GM21529 (cell line): ENCODE results near the gene DHX34.
A peak's percentile ranks its signal among the peaks of the same experiment; 100 is the strongest.
"Not testable (repeated sequence)": the region's sequence is repeated elsewhere in the genome, so short reads cannot be mapped to it uniquely, and the experiment has no call there.

Experiments
- ATAC-seq: cut with Tn5 transposase; IDR thresholded peaks from one replicate; pipeline ENCODE4 v1.9.1; 2021; ENCODE audit not compliant: unreplicated experiment

DHX34 gene, protein sequence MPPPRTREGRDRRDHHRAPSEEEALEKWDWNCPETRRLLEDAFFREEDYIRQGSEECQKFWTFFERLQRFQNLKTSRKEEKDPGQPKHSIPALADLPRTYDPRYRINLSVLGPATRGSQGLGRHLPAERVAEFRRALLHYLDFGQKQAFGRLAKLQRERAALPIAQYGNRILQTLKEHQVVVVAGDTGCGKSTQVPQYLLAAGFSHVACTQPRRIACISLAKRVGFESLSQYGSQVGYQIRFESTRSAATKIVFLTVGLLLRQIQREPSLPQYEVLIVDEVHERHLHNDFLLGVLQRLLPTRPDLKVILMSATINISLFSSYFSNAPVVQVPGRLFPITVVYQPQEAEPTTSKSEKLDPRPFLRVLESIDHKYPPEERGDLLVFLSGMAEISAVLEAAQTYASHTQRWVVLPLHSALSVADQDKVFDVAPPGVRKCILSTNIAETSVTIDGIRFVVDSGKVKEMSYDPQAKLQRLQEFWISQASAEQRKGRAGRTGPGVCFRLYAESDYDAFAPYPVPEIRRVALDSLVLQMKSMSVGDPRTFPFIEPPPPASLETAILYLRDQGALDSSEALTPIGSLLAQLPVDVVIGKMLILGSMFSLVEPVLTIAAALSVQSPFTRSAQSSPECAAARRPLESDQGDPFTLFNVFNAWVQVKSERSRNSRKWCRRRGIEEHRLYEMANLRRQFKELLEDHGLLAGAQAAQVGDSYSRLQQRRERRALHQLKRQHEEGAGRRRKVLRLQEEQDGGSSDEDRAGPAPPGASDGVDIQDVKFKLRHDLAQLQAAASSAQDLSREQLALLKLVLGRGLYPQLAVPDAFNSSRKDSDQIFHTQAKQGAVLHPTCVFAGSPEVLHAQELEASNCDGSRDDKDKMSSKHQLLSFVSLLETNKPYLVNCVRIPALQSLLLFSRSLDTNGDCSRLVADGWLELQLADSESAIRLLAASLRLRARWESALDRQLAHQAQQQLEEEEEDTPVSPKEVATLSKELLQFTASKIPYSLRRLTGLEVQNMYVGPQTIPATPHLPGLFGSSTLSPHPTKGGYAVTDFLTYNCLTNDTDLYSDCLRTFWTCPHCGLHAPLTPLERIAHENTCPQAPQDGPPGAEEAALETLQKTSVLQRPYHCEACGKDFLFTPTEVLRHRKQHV

GRCh38 chr19:47348819-47349795 is at the start of gene DHX34:
DHX34 (plus strand) TSS chr19:47349315; CDS start chr19:47353031, 3,716 bp downstream.
- ATAC-seq, result peak; percentile 91

GRCh38 chr19:47300867-47301266 is 48.2 kb upstream of the DHX34 start:
- not testable (repeated sequence) for ATAC-seq

DNA sequence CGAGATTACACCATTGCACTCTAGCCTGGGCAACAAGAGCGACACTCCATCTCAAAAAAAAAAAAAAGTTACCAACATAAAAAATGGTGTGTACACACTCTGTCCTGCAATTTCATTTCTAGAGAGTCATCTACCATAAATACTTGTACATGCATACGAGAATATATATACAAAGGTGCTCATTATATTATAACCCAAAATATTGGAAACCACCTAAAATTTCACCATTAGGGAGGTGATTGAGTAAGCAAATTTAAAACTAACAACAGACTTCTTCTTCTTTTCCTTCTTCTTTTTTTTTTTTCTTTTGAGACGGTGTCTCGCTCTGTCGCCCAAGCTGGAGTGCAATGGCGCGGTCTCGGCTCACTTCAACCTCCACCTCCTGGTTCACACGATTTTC is 46.9 kb upstream of the DHX34 start:
- no peak for ATAC-seq

DNA sequence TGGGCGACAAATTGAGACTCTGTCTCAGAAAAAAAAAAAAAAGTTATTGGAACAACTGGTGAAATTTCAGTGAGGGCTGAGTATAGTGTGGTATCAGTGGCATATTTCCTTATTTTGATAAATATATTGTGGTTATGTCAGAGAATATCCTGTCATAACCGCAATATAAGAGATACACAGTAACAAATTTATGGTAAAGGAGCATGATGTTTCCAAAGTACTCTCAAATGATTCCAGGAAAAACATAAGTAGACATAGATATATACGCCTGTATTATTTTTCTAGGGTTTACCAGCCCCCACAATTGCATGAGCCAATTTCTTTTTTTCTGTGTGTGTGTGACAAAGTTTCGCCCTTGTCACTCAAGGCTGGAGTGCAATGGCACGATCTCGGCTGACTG is 45.1 kb upstream of the DHX34 start:
- no peak for ATAC-seq

- ATAC-seq, result no peak
Measured at GRCh38 chr19:47305309-47305751, 43.8 kb upstream of the DHX34 start.

DNA sequence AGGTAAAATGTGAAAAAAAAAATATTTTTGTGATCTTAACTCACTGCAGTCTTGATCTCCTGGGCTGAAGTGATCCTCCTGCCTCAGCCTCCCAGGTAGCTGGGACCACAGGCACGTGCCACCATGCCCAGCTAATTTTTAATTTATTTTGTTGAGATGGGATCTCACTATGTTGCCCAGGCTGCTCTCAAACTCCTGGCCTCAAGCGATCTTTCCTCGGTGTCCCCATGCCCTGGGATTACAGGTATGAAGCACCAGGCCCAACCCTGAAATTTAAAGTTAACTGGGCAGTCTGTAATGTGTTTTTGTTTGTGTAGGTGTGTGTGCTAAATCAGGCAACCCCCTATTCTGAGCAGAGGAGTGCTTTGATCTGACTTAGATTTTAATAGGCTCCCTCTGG is 42.8 kb upstream of the DHX34 start:
- no peak for ATAC-seq

GRCh38 chr19:47309038-47309437 is 40.1 kb upstream of the DHX34 start:
- no peak for ATAC-seq

GRCh38 chr19:47309608-47310007 is 39.5 kb upstream of the DHX34 start, which contains the start of gene C5AR1:
C5AR1 (plus strand) TSS chr19:47309861; CDS start chr19:47309896, 35 bp downstream.
- ATAC-seq, result no peak

DNA sequence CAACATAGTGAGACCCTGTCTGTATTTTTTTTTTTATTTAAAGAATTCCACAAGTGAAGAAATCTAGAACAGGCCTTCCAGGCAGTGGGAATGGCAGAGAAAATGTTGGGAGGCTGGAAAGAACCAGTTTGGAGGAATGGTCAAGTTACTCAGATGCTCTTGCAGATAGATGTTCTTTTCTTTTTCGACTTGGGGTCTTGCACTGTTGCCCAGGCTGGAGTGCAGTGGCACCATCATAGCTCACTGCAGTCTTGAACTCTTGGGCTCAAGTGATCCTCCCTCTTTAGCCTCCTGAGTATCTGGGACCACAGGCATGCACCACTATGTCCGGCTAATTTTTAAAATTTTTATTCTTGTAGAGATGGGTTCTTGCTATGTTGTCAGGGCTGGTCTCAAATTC is 38.8 kb upstream of the DHX34 start:
- ATAC-seq, result no peak

DNA sequence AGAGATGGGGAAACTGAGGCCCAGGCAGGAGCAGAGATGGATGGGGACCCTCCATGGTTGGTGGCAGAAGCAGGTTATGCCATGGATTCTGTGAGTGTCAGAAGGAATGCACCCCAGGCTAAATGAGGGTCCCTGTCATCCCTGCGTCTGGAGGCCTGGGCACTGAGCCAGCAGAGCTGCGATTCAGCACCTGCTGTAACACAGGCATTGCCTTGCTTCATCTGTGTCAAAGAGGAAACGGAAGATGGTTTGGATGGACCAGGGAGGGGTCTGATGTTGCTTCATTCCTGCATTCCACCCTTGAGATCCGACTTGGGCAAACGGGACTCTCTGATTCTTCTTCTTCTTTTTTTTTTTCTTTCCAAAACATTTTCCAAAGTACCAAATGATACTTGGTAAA is 38.3 kb upstream of the DHX34 start:
- ATAC-seq, result no peak

- no peak for ATAC-seq
Measured at GRCh38 chr19:47312366-47313006, 36.6 kb upstream of the DHX34 start.

DNA sequence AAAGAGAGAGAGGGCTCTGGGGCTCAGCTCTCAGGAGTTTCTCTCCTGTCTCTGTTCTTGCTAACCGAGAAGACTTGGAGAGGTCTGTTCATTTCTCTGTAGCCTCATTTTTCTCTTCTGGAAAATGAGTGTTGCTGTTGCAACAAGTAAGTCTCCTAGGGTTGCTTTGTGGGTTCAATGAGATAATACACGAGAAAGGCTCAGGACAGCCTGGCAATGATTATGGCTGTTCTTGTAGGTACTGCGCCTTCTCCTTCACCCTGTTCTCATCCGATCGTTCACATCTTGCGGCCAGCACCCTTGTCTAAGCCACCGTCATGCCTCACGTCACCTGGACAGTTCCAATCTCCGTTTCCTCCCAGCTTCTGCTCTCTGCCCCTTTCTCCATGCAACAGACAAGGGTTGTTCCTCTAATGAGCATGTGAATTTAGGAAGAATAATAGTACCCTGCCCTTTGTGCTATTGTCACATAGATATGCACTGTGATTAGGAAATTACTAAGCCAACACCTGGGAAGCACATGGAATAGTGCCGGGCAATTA is 35.3 kb upstream of the DHX34 start:
- ATAC-seq, result no peak

GRCh38 chr19:47315125-47315821 is 33.8 kb upstream of the DHX34 start:
- ATAC-seq, result no peak

GRCh38 chr19:47316513-47316912 is 32.6 kb upstream of the DHX34 start:
- ATAC-seq, result no peak

- ATAC-seq, result no peak
Measured at GRCh38 chr19:47319923-47320871, 28.9 kb upstream of the DHX34 start.

DNA sequence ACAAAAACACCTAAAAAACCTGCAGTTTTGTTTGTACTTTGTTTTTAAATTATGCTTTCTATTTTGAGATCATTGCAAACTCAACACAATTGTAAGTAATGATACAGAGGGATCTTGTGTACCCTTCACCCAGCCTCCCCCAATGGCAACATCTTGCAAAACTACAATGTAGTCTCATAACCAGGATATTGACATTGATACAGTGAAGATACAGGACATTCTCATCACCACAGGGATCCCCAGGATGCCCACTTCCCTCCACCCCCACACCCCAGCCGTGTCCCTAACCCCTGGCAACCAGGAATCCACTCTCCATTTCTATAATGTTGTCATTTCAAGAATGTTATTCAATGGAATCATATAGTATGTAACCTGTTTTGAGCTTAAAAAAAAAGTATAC is 27.5 kb upstream of the DHX34 start:
- ATAC-seq, result no peak

GRCh38 chr19:47322058-47322457 is 27.1 kb upstream of the DHX34 start:
- ATAC-seq, result no peak

DNA sequence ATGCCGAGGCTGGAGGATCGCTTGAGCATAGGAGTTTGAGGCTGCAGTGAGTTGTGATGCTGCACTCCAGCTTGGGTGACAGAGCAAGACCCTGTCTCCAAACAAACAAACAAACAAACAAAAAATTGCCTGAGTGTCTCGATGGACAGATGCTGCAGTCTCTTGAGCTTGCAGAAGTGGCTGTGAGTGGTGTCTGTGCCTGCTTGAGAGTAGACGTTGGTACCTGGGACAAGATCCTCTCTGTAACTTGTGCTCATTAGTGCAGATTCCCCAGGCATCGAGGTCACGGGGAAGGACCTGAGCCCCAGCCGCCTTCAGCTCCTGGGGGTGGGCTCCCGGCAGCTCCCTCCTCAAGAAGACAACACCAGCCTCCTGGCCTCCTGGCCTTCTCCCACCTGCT is 25.7 kb upstream of the DHX34 start:
- no peak for ATAC-seq
